Ishikawa (cell line): Measurements from ENCODE around the gene URI1.

Experiments
- CEBPB ChIP-seq: IDR thresholded peaks from 2 replicates; pipeline ENCODE4 v1.6.1; 2012
- CREB1 ChIP-seq: IDR thresholded peaks from 2 replicates; pipeline ENCODE4 v1.6.1; 2012; ENCODE audit warnings: low read depth
- EGR1 ChIP-seq: IDR thresholded peaks from 2 replicates; pipeline ENCODE4 v1.6.1; 2012
- EP300 ChIP-seq: IDR thresholded peaks from 2 replicates; pipeline ENCODE4 v1.6.1; 2012; ENCODE audit warnings: borderline replicate concordance
- NFIC ChIP-seq: IDR thresholded peaks from 2 replicates; pipeline ENCODE4 v1.6.1; 2012
- RAD21 ChIP-seq: IDR thresholded peaks from 2 replicates; pipeline ENCODE4 v1.6.1; 2012; ENCODE audit warnings: low read depth
- REST ChIP-seq: IDR thresholded peaks from 2 replicates; pipeline ENCODE4 v1.6.1; 2012; ENCODE audit warnings: low read depth, mild to moderate bottlenecking
- TAF1 ChIP-seq: IDR thresholded peaks from 2 replicates; pipeline ENCODE4 v1.6.1; 2012; ENCODE audit warnings: low read depth, mild to moderate bottlenecking
- TCF12 ChIP-seq: IDR thresholded peaks from 2 replicates; pipeline ENCODE4 v1.6.1; 2012; ENCODE audit warnings: low read depth
- TEAD4 ChIP-seq: IDR thresholded peaks from 2 replicates; pipeline ENCODE4 v1.6.1; 2012
- USF1 ChIP-seq: IDR thresholded peaks from 2 replicates; pipeline ENCODE4 v1.6.1; 2012
- YY1 ChIP-seq: IDR thresholded peaks from 2 replicates; pipeline ENCODE4 v1.6.1; 2012; ENCODE audit warnings: low read depth
- ZBTB7A ChIP-seq: IDR thresholded peaks from 2 replicates; pipeline ENCODE4 v1.6.1; 2012; ENCODE audit warnings: low read depth

- no peak for TF ChIP-seq TEAD4
- TF ChIP-seq ZBTB7A, result no peak
- TF ChIP-seq TAF1, result no peak
- no peak for TF ChIP-seq NFIC
- no peak for TF ChIP-seq REST
- TF ChIP-seq CEBPB, result no peak
- no peak for TF ChIP-seq CREB1
- TF ChIP-seq YY1, result no peak
- TF ChIP-seq EP300, result no peak
- TF ChIP-seq EGR1, result no peak
- TF ChIP-seq RAD21, result no peak
- no peak for TF ChIP-seq USF1
- no peak for TF ChIP-seq TCF12
Measured at GRCh38 chr19:29926801-29927200, 15.2 kb upstream of the URI1 start.
